ENCODE data around the gene NEK1.
"Not testable (repeated sequence)": the region's sequence is repeated elsewhere in the genome, so short reads cannot be mapped to it uniquely, and the experiment has no call there.

NEK1 gene

GRCh38 chr4:169494234-169494633 is 118.1 kb downstream of the NEK1 start:
- DNase-seq (ENCODE audit: low read depth), result not testable (repeated sequence)

DNA sequence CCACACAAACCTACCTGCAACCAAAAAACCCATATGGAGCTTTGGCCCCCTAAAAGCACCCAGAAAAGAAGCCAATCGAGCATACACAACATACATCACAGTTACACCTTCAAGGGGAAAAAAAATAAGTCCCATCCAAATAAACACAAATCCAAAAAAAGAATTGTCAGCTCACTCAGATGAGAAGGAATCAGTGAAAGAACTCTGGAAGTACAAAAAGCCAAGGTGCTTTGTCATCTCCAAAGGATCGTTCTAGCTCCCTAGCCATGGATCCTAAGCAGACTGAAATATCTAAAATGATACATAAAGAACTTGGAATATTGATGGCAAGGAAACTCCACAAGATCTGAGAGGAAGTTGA is 119.2 kb downstream of the NEK1 start:
- no peak for DNase-seq (ENCODE audit: low read depth)

DNA sequence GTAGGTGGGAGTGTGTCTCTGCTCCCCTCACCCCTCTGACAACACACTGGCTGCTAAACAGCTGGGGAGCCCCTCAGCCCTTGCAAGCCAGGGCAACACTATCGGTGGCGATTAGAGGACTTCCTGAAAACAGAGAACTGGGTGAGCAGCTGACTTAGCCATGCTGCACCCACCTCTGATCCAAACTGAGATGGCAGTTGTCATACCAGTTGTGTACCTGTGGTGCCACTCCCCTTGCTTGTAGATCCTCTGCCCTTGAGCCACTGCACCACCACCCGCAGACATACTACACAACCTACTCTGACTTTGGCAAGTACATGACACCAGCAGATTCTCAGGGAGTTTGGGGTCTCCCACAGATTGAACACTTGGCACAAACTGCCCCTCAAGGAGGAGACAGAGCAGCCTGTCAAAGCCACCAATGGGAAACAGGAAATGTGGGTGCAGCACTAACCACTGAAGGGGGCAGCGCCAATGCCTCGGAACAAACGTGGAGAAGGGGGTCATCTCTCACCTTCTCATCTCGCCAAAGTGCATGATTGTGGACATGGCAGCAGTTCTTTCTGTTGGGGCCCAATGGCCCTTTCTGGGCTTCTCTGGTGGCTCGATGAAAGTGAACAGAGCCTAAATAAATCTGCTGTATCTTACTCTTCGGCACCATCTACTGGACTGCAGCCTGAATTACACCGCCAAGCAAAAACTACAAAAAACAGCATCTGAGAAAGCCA is 119.8 kb downstream of the NEK1 start:
- DNase-seq (ENCODE audit: low read depth), result peak; percentile 17

DNA sequence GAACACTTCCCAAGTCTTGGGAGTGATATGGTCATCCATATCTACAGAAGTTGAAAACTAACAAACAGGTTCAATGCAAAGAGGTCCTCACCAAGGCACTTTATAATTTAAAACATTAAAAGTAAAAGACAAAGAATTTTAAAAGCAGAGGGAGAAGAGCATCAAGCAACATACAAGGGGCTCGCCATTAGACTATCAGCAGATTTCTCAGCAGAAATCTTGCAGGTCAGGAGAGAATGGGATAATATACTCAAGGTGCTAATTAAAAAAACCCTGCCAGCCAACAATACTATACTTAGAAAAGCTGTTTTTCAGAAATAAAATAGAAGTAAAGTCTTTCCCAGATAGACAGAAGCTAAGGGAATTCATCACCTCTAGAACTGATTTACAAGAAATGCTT is 121.2 kb downstream of the NEK1 start:
- DNase-seq (ENCODE audit: low read depth), result no peak

GRCh38 chr4:169489306-169489705 is 123.1 kb downstream of the NEK1 start:
- no peak for DNase-seq (ENCODE audit: low read depth)

- peak; percentile 47 for DNase-seq (ENCODE audit: low read depth)
These were observed 126.3 kb downstream of the NEK1 start for GRCh38 chr4:169485791-169486742.

- DNase-seq (ENCODE audit: low read depth), result peak; percentile 26
These were observed 127.3 kb downstream of the NEK1 start for GRCh38 chr4:169485086-169485485.

DNA sequence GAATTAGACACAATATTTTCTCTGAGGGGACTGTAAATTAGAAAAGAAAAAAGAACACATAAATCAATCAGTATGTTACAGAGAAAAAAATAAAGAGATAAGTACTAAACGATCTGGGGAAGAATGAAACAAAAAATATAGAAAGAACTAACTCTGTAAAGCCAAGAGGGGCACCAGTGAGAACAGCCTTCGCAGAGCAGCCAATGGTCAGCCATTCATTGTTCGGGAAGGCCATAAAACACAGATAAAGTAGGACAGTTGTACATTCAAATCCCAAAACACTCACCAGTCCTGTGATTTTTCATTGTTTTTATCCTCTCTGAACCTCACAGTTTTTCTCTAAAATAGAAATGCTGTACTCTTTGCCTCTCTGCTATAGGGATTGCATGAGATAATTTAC is 127.9 kb downstream of the NEK1 start:
- no peak for DNase-seq (ENCODE audit: low read depth)

GRCh38 chr4:169464080-169464479 is 148.3 kb downstream of the NEK1 start:
- no peak for DNase-seq (ENCODE audit: low read depth)

GRCh38 chr4:169460081-169460480 is 152.3 kb downstream of the NEK1 start:
- DNase-seq (ENCODE audit: low read depth), result no peak

GRCh38 chr4:169458575-169458974 is 153.8 kb downstream of the NEK1 start:
- DNase-seq (ENCODE audit: low read depth), result no peak

- DNase-seq (ENCODE audit: low read depth), result not testable (repeated sequence)
These were observed 159.7 kb downstream of the NEK1 start for GRCh38 chr4:169452644-169453043.

- not testable (repeated sequence) for DNase-seq (ENCODE audit: low read depth)
These were observed 163.4 kb downstream of the NEK1 start for GRCh38 chr4:169448935-169449334.

- no peak for DNase-seq (ENCODE audit: low read depth)
These were observed 165.6 kb downstream of the NEK1 start for GRCh38 chr4:169446824-169447223.

GRCh38 chr4:169443748-169444147 is 168.6 kb downstream of the NEK1 start:
- DNase-seq (ENCODE audit: low read depth), result no peak

GRCh38 chr4:169440446-169440845 is 171.9 kb downstream of the NEK1 start:
- no peak for DNase-seq (ENCODE audit: low read depth)

GRCh38 chr4:169439244-169439643 is 173.1 kb downstream of the NEK1 start:
- DNase-seq (ENCODE audit: low read depth), result peak; percentile 53

DNA sequence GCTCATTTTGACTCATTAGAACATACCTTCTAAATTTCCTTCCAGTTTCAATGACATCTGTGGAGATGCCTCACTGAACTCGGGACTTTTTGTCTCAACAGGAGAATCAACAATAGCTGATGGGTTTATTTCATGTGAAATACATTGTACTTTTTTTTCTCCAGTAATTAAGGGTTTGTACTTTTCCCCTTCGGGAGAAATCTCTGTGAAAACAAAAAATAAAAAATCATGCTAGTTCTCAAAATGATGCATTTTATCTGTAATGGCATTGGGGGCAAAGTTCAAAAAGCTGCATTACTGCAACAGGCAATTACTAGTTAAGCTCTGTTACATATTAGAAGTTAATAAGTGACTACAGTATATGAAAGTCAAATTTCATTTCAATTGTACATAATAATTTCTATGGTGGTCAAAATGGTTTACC is 174.3 kb downstream of the NEK1 start:
- DNase-seq (ENCODE audit: low read depth), result no peak

DNA sequence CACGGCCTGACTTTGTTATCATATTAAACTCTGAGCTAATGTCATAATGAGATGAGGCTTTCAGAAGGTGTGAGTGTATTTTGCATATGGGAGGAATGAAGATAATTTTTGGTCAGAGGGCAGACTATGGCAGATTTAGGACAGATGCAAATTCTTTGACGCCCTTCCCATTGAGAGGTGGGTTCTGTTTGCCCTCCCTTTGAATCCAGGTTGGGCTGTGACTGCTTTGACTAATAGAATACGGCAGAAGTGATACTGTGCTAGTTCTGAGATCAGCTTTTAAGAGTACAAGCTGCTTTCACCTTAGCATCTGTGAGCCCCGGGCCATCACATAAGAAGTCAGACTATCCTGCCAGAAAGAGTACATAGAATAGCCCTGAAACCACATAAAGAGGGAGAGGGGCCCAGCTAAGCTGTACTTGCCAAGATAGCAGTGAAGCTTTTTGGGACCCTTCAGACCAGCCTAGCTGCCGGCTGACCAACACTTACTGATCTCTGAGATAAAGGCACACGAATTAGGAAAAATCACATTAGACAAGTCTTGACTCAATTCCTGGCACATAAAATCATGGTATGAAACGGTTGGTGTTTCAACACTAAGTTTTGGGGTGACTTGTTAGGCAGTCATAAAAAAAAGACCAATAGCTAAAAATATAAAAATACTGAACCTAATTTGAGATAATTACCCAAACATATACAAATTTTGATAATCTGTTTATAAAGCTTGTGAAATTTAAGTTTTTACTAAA is 174.9 kb downstream of the NEK1 start:
- DNase-seq (ENCODE audit: low read depth), result no peak

- DNase-seq (ENCODE audit: low read depth), result no peak
These were observed 175.6 kb downstream of the NEK1 start for GRCh38 chr4:169436734-169437133.

DNA sequence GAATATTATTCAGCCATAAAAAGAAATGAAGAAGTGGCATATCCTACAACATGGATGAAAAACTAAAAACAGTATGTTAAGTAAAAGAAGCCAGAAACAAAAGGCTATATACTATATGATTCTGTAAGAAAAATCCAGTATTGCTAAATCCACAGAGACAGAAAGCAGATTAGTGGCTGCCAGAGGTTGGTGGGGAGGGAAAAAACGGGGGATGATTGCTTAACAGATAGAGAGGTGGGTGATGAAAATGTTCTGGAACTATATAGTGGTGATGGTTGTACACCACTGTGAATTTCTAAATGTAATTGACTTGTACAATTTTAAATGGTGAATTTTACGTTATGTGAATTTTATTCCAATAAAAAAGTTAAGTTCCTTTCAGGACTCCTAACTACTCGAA is 184.0 kb downstream of the NEK1 start:
- DNase-seq (ENCODE audit: low read depth), result no peak

- DNase-seq (ENCODE audit: low read depth), result not testable (repeated sequence)
These were observed 184.7 kb downstream of the NEK1 start for GRCh38 chr4:169427727-169428126.

Measured in fibroblast of gingiva (primary cell).